GM23338 (cell line): Measurements from ENCODE around the gene PRKAR1B. TPM values are rescaled to one million over a fixed set of nuclear protein-coding genes. Genes with fewer than 3 reads are reported as not detected.
A peak's percentile ranks its signal among the peaks of the same experiment; 100 is the strongest.

Experiments
- ATAC-seq: fragments of 200-7000 bp; cut with Tn5 transposase; 3 replicates; pipeline ENCODE4 v1.9.1; 2020
- DNase-seq: peaks from one replicate; pipeline ENCODE4 v3.0.0-alpha.2; 2015; ENCODE audit warnings: low spot score
- H2AFZ ChIP-seq: fragments of 200-600 bp; sonication (generic); 2 replicates; pipeline ENCODE4 v1.8.0; 2016; ENCODE audit warnings: antibody characterized with exemption, mild to moderate bottlenecking, moderate library complexity
- H3F3A ChIP-seq: fragments of 200-600 bp; sonication (generic); replicated peaks from 2 replicates; pipeline ENCODE4 v1.8.0; 2017; ENCODE audit warnings: antibody characterized with exemption, mixed run types, low read depth
- H3K27ac ChIP-seq: fragments of 200-600 bp; sonication (generic); 2 replicates; pipeline ENCODE4 v1.6.1; 2016; ENCODE audit warnings: low read depth
- H3K27me3 ChIP-seq: fragments of 200-600 bp; sonication (generic); 2 replicates; pipeline ENCODE4 v1.8.0; 2016; ENCODE audit warnings: mild to moderate bottlenecking, mixed run types, moderate library complexity; ENCODE audit not compliant: insufficient read depth
- H3K36me3 ChIP-seq: fragments of 200-600 bp; sonication (generic); 2 replicates; pipeline ENCODE4 v1.8.0; 2016; ENCODE audit warnings: mild to moderate bottlenecking; ENCODE audit not compliant: insufficient read depth
- H3K4me1 ChIP-seq: fragments of 200-600 bp; sonication (generic); 2 replicates; pipeline ENCODE4 v1.8.0; 2016; ENCODE audit warnings: mild to moderate bottlenecking, moderate library complexity; ENCODE audit not compliant: insufficient read depth
- H3K4me2 ChIP-seq: fragments of 200-600 bp; sonication (generic); 2 replicates; pipeline ENCODE4 v1.7.1; 2017; ENCODE audit warnings: mixed run types
- H3K4me3 ChIP-seq: fragments of 200-600 bp; sonication (generic); 2 replicates; pipeline ENCODE4 v1.6.1; 2016; ENCODE audit warnings: mixed run types
- H3K79me2 ChIP-seq: fragments of 200-600 bp; sonication (generic); replicated peaks from 2 replicates; pipeline ENCODE4 v1.8.0; 2017; ENCODE audit warnings: mild to moderate bottlenecking; ENCODE audit not compliant: insufficient read depth
- H3K9me2 ChIP-seq: fragments of 200-600 bp; sonication (generic); 2 replicates; pipeline ENCODE4 v1.8.0; 2017; ENCODE audit not compliant: insufficient read depth
- H4K20me1 ChIP-seq: fragments of 200-600 bp; sonication (generic); replicated peaks from 2 replicates; pipeline ENCODE4 v1.8.0; 2017; ENCODE audit warnings: mild to moderate bottlenecking; ENCODE audit not compliant: insufficient read depth
- H3K27ac Mint-ChIP-seq: 2 replicates; pipeline ENCODE4 v1.8.0; 2020; ENCODE audit warnings: inconsistent platforms, mild to moderate bottlenecking, moderate library complexity, mixed read lengths
- H3K27me3 Mint-ChIP-seq: 3 replicates; pipeline ENCODE4 v1.8.0; 2022; ENCODE audit warnings: low read depth, mild to moderate bottlenecking, moderate library complexity, mixed read lengths, inconsistent platforms; ENCODE audit not compliant: insufficient read depth, poor library complexity
- H3K36me3 Mint-ChIP-seq: 3 replicates; pipeline ENCODE4 v1.8.0; 2021; ENCODE audit warnings: low read depth, mild to moderate bottlenecking, inconsistent platforms, moderate library complexity, mixed read lengths
- H3K4me1 Mint-ChIP-seq: 3 replicates; pipeline ENCODE4 v1.8.0; 2020; ENCODE audit warnings: mild to moderate bottlenecking, inconsistent platforms, mixed read lengths
- H3K4me3 Mint-ChIP-seq: 3 replicates; pipeline ENCODE4 v1.8.0; 2021; ENCODE audit warnings: moderate library complexity, mild to moderate bottlenecking, inconsistent platforms, mixed read lengths
- H3K9me3 Mint-ChIP-seq: 3 replicates; pipeline ENCODE4 v1.8.0; 2020; ENCODE audit warnings: moderate library complexity, mild to moderate bottlenecking, inconsistent platforms, mixed read lengths
- CREB1 ChIP-seq: fragments of 250-450 bp; sonication (Bioruptor Pico); IDR thresholded peaks from 2 replicates; pipeline ENCODE4 v1.5.0; 2020; ENCODE audit warnings: low read depth, mild to moderate bottlenecking, moderate library complexity
- EZH2 ChIP-seq: fragments of 200-600 bp; sonication (generic); IDR thresholded peaks from one replicate; pipeline ENCODE4 v1.8.0; 2017; ENCODE audit warnings: antibody characterized with exemption, mild to moderate bottlenecking, low read depth; ENCODE audit not compliant: unreplicated experiment
- EZH2phosphoT487 ChIP-seq: fragments of 200-600 bp; sonication (generic); IDR thresholded peaks from one replicate; pipeline ENCODE4 v1.8.1; 2018; ENCODE audit warnings: antibody characterized with exemption; ENCODE audit not compliant: unreplicated experiment
- JUNB ChIP-seq: IDR thresholded peaks from one replicate; pipeline ENCODE4 v1.6.1; 2016; ENCODE audit warnings: antibody characterized with exemption; ENCODE audit not compliant: unreplicated experiment
- NANOG ChIP-seq: IDR thresholded peaks from 2 replicates; pipeline ENCODE4 v1.6.1; 2016; ENCODE audit warnings: antibody characterized with exemption, borderline replicate concordance
- POLR2AphosphoS5 ChIP-seq: IDR thresholded peaks from 2 replicates; pipeline ENCODE4 v1.6.1; 2016; ENCODE audit warnings: antibody characterized with exemption, low read depth
- STAT1 ChIP-seq: IDR thresholded peaks from one replicate; pipeline ENCODE4 v1.6.1; 2016; ENCODE audit warnings: antibody characterized with exemption; ENCODE audit not compliant: unreplicated experiment
- ZNF114 ChIP-seq: fragments of 250-450 bp; sonication (Bioruptor Pico); IDR thresholded peaks from 2 replicates; pipeline ENCODE4 v1.5.0; 2020; ENCODE audit warnings: mild to moderate bottlenecking, moderate library complexity
- ZNF331 ChIP-seq: fragments of 250-450 bp; sonication (Bioruptor Pico); IDR thresholded peaks from 2 replicates; pipeline ENCODE4 v1.5.0; 2020; ENCODE audit warnings: low read depth, mild to moderate bottlenecking, moderate library complexity
- polyA plus RNA-seq: library from polyadenylated mRNA; unstranded; fragments of >200 nt; fragmentation: Nextera tagmentation; extraction: Ambion mirVana; gene quantifications from 2 replicates; pipeline ENCODE4 v1.2.1, GENCODE V29; 2016
- total RNA-seq: library from RNA; depleted of rRNA; stranded (reverse); fragments of >200 nt; shearing (Covaris generic); gene quantifications from 2 replicates; pipeline ENCODE4 v1.2.3, GENCODE V29; 2014
- TF ChIP-seq, protein P1 (sequence below), 2 experiments: fragments of 200-600 bp in 1 of 2; sonication (generic) in 1 of 2; conservative IDR thresholded peaks; 2 replicates each; pipeline versions ENCODE4 v1.5.1 to v1.6.1; 2016 to 2017; ENCODE audit warnings: antibody characterized with exemption in 2 of 2, low read depth in 2 of 2, mild to moderate bottlenecking in 2 of 2, moderate library complexity in 1 of 2
- TF ChIP-seq, protein P2 (sequence below): IDR thresholded peaks from one replicate; pipeline ENCODE4 v1.6.1; 2018; ENCODE audit warnings: antibody characterized with exemption; ENCODE audit not compliant: unreplicated experiment
- TF ChIP-seq, protein P3 (sequence below): fragments of 250-450 bp; sonication (Bioruptor Pico); IDR thresholded peaks from 2 replicates; pipeline ENCODE4 v1.5.0; 2020; ENCODE audit warnings: mild to moderate bottlenecking, moderate library complexity
- TF ChIP-seq, protein P4 (sequence below): IDR thresholded peaks from 2 replicates; pipeline ENCODE4 v1.6.1; 2016; ENCODE audit warnings: antibody characterized with exemption

The PRKAR1B gene
- total and polyA plus RNA-seq, 2 experiments from 2014 or later: 35.7 to 36.7 TPM

DNA sequence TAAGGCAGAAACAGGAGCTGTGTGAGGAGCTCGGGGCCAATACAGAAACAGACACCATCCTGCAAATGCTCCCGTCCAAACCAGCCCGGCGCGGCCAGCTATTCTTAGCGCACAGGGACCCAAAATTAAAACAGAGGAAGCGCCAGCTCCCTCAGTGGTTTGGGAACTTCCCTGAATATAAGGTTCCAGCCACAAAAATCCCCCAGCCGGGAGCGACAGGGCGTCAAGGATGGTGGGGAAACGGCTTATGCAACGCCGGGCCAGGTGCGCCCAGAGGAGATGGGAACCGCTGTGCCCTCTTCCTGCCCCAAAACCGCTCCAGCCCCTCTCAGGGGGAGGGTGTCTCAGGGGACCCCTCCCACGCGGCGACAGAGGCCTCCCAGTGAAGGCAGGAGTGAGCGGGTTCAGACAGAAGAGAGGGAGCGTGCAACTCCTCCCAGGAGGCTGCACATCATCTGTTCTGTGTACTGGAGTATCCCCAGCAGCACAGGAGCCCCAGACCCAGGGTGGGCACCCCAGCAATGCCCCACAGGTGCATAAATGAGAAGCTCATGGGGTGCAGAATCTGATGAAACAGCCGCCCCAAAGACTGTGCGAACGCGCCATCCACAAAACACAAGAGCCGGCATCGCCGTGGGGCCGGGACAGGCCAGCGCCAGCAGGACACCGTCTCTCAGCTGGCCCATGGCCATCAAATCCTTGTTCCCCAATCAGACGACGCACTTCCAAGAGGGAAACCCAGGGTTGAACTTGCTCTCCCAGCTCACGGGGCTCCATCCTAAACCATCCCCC, 133.6 kb downstream of the PRKAR1B start:
- TF ChIP-seq EZH2phosphoT487 (no peak), JUNB (no peak), STAT1 (no peak), ZNF331 (CRISPR knock-in tag) (no peak), EZH2 (no peak), CREB1 (CRISPR knock-in tag) (no peak), POLR2AphosphoS5 (no peak), ZNF114 (CRISPR knock-in tag) (no peak), NANOG (no peak)
- TF ChIP-seq, protein P1, sequence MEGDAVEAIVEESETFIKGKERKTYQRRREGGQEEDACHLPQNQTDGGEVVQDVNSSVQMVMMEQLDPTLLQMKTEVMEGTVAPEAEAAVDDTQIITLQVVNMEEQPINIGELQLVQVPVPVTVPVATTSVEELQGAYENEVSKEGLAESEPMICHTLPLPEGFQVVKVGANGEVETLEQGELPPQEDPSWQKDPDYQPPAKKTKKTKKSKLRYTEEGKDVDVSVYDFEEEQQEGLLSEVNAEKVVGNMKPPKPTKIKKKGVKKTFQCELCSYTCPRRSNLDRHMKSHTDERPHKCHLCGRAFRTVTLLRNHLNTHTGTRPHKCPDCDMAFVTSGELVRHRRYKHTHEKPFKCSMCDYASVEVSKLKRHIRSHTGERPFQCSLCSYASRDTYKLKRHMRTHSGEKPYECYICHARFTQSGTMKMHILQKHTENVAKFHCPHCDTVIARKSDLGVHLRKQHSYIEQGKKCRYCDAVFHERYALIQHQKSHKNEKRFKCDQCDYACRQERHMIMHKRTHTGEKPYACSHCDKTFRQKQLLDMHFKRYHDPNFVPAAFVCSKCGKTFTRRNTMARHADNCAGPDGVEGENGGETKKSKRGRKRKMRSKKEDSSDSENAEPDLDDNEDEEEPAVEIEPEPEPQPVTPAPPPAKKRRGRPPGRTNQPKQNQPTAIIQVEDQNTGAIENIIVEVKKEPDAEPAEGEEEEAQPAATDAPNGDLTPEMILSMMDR (conservative IDR thresholded peaks at IDR 0.05; ENCODE audit: low read depth in 2 of 2): no peak
- TF ChIP-seq, protein P2, sequence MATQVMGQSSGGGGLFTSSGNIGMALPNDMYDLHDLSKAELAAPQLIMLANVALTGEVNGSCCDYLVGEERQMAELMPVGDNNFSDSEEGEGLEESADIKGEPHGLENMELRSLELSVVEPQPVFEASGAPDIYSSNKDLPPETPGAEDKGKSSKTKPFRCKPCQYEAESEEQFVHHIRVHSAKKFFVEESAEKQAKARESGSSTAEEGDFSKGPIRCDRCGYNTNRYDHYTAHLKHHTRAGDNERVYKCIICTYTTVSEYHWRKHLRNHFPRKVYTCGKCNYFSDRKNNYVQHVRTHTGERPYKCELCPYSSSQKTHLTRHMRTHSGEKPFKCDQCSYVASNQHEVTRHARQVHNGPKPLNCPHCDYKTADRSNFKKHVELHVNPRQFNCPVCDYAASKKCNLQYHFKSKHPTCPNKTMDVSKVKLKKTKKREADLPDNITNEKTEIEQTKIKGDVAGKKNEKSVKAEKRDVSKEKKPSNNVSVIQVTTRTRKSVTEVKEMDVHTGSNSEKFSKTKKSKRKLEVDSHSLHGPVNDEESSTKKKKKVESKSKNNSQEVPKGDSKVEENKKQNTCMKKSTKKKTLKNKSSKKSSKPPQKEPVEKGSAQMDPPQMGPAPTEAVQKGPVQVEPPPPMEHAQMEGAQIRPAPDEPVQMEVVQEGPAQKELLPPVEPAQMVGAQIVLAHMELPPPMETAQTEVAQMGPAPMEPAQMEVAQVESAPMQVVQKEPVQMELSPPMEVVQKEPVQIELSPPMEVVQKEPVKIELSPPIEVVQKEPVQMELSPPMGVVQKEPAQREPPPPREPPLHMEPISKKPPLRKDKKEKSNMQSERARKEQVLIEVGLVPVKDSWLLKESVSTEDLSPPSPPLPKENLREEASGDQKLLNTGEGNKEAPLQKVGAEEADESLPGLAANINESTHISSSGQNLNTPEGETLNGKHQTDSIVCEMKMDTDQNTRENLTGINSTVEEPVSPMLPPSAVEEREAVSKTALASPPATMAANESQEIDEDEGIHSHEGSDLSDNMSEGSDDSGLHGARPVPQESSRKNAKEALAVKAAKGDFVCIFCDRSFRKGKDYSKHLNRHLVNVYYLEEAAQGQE: no peak
- TF ChIP-seq, protein P3, sequence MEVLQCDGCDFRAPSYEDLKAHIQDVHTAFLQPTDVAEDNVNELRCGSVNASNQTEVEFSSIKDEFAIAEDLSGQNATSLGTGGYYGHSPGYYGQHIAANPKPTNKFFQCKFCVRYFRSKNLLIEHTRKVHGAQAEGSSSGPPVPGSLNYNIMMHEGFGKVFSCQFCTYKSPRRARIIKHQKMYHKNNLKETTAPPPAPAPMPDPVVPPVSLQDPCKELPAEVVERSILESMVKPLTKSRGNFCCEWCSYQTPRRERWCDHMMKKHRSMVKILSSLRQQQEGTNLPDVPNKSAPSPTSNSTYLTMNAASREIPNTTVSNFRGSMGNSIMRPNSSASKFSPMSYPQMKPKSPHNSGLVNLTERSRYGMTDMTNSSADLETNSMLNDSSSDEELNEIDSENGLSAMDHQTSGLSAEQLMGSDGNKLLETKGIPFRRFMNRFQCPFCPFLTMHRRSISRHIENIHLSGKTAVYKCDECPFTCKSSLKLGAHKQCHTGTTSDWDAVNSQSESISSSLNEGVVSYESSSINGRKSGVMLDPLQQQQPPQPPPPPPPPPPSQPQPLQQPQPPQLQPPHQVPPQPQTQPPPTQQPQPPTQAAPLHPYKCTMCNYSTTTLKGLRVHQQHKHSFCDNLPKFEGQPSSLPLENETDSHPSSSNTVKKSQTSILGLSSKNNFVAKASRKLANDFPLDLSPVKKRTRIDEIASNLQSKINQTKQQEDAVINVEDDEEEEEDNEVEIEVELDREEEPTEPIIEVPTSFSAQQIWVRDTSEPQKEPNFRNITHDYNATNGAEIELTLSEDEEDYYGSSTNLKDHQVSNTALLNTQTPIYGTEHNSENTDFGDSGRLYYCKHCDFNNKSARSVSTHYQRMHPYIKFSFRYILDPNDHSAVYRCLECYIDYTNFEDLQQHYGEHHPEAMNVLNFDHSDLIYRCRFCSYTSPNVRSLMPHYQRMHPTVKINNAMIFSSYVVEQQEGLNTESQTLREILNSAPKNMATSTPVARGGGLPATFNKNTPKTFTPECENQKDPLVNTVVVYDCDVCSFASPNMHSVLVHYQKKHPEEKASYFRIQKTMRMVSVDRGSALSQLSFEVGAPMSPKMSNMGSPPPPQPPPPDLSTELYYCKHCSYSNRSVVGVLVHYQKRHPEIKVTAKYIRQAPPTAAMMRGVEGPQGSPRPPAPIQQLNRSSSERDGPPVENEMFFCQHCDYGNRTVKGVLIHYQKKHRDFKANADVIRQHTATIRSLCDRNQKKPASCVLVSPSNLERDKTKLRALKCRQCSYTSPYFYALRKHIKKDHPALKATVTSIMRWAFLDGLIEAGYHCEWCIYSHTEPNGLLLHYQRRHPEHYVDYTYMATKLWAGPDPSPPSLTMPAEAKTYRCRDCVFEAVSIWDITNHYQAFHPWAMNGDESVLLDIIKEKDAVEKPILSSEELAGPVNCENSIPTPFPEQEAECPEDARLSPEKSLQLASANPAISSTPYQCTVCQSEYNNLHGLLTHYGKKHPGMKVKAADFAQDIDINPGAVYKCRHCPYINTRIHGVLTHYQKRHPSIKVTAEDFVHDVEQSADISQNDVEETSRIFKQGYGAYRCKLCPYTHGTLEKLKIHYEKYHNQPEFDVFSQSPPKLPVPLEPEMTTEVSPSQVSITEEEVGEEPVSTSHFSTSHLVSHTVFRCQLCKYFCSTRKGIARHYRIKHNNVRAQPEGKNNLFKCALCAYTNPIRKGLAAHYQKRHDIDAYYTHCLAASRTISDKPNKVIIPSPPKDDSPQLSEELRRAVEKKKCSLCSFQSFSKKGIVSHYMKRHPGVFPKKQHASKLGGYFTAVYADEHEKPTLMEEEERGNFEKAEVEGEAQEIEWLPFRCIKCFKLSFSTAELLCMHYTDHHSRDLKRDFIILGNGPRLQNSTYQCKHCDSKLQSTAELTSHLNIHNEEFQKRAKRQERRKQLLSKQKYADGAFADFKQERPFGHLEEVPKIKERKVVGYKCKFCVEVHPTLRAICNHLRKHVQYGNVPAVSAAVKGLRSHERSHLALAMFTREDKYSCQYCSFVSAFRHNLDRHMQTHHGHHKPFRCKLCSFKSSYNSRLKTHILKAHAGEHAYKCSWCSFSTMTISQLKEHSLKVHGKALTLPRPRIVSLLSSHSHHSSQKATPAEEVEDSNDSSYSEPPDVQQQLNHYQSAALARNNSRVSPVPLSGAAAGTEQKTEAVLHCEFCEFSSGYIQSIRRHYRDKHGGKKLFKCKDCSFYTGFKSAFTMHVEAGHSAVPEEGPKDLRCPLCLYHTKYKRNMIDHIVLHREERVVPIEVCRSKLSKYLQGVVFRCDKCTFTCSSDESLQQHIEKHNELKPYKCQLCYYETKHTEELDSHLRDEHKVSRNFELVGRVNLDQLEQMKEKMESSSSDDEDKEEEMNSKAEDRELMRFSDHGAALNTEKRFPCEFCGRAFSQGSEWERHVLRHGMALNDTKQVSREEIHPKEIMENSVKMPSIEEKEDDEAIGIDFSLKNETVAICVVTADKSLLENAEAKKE (CRISPR knock-in tag): no peak
- TF ChIP-seq, protein P4, sequence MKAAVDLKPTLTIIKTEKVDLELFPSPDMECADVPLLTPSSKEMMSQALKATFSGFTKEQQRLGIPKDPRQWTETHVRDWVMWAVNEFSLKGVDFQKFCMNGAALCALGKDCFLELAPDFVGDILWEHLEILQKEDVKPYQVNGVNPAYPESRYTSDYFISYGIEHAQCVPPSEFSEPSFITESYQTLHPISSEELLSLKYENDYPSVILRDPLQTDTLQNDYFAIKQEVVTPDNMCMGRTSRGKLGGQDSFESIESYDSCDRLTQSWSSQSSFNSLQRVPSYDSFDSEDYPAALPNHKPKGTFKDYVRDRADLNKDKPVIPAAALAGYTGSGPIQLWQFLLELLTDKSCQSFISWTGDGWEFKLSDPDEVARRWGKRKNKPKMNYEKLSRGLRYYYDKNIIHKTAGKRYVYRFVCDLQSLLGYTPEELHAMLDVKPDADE: no peak
- Histone ChIP-seq H4K20me1 (no peaks in the 10 kb centered on the region), H3K27ac (no peak overlapping the region), H3K4me3 (no peak overlapping the region), H3K9me2 (no peaks in the 10 kb centered on the region), H3K27me3 (no peaks in the 10 kb centered on the region), H3K4me2 (no peak overlapping the region), H3F3A (no peaks in the 10 kb centered on the region), H3K4me1 (no peaks in the 10 kb centered on the region), H2AFZ (no peak overlapping the region), H3K36me3 (no peaks in the 10 kb centered on the region), H3K79me2 (no peaks in the 10 kb centered on the region)
- ATAC-seq (no peak), DNase-seq (no peak)
- H3K27me3 Mint-ChIP-seq: peaks cover 9% of the 10 kb centered on the region
- H3K4me1 Mint-ChIP-seq: no peaks in the 10 kb centered on the region
- no peak overlapping the region for H3K4me3 Mint-ChIP-seq
- 0 out of 2 replicates have a peak overlapping the region, but pooled peaks have one; percentile 36 for H3K27ac Mint-ChIP-seq
- peaks cover 25% of the 10 kb centered on the region for H3K36me3 Mint-ChIP-seq
- peaks cover 8% of the 10 kb centered on the region for H3K9me3 Mint-ChIP-seq
